K562 (cell line): Measurements from ENCODE around the gene ZCCHC24.

Experiments used
- CHCHD3 ChIP-seq: fragments of 250-450 bp; sonication (Bioruptor Pico); IDR thresholded peaks from 2 replicates; pipeline ENCODE4 v2.1.2; 2022; ENCODE audit warnings: mild to moderate bottlenecking
- HDAC2 ChIP-seq: fragments of 450-650 bp; IDR thresholded peaks from 2 replicates; pipeline ENCODE4 v1.6.1; 2016; ENCODE audit warnings: mild to moderate bottlenecking
- HNRNPLL ChIP-seq: fragments of 200-400 bp; formaldehyde crosslinking; IDR thresholded peaks from 2 replicates; pipeline ENCODE4 v1.6.1; 2017; ENCODE audit warnings: low read length, low read depth, mild to moderate bottlenecking; ENCODE audit not compliant: poor library complexity, severe bottlenecking
- HNRNPUL1 ChIP-seq: fragments of 200-400 bp; formaldehyde crosslinking; IDR thresholded peaks from 2 replicates; pipeline ENCODE4 v1.6.1; 2017; ENCODE audit warnings: low read length
- RFX5 ChIP-seq: IDR thresholded peaks from 2 replicates; pipeline ENCODE4 v1.6.1; 2011; ENCODE audit warnings: low read depth, mild to moderate bottlenecking, improper control_type of control experiment, low read length
- TF ChIP-seq, protein P1 (sequence below), 3 experiments: IDR thresholded peaks in 2 of 3; conservative IDR thresholded peaks in 1 of 3; 2 replicates each; pipeline ENCODE4 v1.5.1; 2011 to 2012; ENCODE audit warnings: low read length in 3 of 3, mild to moderate bottlenecking in 3 of 3, control low read depth in 2 of 3, improper control_type of control experiment in 1 of 3, inconsistent platforms in 1 of 3, low read depth in 1 of 3, mixed read lengths in 1 of 3, moderate library complexity in 1 of 3; ENCODE audit not compliant: insufficient read depth in 2 of 3

DNA sequence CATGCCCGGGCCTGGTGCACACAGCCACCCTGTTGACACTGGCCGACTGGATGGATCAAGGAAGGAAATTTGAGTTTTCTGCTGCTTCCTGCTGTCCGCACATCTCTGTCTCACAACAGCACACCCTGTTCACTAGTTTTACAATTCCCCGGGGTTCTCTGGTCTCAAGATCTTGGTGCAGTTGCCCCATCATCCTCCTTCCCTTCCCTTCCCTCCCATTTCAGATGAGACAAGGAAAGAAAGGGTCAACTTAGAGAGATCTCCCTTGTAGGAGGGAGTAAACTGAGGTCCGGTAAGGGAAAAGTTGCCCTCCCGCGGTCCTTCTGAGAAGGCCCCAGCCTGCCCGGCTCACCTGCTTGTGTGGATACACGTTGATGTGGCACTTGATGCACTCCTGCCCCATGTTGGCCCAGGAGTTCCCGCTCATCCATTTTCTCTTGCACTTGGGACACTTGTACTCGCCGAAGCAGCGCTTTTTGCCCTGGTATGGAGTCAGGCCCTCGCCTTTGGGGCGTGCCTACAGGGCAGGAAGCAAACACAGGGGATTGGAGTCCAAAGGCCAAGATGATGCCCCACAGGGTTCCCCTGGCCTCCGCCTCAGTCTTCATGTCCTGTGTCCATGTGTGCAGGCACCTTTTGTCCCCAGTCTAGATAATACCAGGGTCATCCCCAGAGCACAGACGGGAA lies 51.4 kb downstream of the ZCCHC24 start:
- TF ChIP-seq HNRNPUL1, result no peak
- no peak for TF ChIP-seq CHCHD3
- no peak for TF ChIP-seq HNRNPLL
- TF ChIP-seq, protein P1, sequence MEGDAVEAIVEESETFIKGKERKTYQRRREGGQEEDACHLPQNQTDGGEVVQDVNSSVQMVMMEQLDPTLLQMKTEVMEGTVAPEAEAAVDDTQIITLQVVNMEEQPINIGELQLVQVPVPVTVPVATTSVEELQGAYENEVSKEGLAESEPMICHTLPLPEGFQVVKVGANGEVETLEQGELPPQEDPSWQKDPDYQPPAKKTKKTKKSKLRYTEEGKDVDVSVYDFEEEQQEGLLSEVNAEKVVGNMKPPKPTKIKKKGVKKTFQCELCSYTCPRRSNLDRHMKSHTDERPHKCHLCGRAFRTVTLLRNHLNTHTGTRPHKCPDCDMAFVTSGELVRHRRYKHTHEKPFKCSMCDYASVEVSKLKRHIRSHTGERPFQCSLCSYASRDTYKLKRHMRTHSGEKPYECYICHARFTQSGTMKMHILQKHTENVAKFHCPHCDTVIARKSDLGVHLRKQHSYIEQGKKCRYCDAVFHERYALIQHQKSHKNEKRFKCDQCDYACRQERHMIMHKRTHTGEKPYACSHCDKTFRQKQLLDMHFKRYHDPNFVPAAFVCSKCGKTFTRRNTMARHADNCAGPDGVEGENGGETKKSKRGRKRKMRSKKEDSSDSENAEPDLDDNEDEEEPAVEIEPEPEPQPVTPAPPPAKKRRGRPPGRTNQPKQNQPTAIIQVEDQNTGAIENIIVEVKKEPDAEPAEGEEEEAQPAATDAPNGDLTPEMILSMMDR (IDR thresholded peaks at IDR 0.05 in 2 of 3, conservative IDR thresholded peaks at IDR 0.05 in 1 of 3; ENCODE audit: insufficient read depth in 2 of 3, low read depth in 1 of 3, low read length in 3 of 3), result no peak
- no peak for TF ChIP-seq RFX5
- TF ChIP-seq HDAC2, result no peak
